SW480 (cell line): ENCODE measurements around the gene BIN2.
"Not testable (repeated sequence)": the region's sequence is repeated elsewhere in the genome, so short reads cannot be mapped to it uniquely, and the experiment has no call there.

Experiments
- DNase-seq: peaks from one replicate; pipeline ENCODE4 v3.0.0-alpha.2; 2016; ENCODE audit warnings: low spot score

BIN2 gene

GRCh38 chr12:51345681-51346080, 21.7 kb upstream of the BIN2 start:
- no peak for DNase-seq

- DNase-seq = no peak
Observed at GRCh38 chr12:51343201-51343600, 19.2 kb upstream of the BIN2 start.

- no peak for DNase-seq
Observed at GRCh38 chr12:51342416-51342815, 18.4 kb upstream of the BIN2 start.

DNA sequence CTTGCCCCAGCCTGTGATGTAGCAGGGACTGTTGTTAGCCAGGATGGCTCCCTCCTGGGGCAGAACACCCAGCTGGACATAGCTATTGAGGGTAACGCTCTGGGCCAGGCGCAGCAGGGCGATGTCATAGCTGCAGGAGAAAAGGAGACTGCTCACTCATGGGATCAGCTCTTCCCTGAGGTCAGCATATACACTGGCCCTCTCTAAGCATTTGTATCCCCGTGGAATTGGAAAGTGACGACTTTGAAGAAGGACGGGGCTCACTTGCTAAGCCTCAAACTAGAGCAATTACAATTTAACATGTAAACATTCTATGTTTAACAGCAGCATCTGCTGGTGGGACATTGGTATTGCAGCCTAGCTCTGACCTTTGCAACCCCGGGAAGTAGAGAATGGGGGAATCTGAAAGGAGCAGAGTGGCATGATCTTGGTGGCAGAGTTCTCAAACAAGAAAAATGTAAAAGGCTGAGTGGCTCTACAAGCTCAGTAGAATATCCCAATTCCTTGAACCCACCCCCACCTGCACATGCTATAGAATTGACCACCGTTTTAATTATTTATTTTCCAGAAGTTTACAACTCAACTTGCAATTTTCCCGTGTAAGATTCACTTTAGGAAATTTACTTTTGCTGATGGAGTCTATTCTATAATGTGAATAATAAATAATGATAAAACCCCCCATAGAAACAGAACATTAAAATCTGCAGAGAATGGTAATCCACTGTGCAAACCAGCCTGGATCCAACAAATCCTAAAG, 17.5 kb upstream of the BIN2 start:
- peak; percentile 73 for DNase-seq

- no peak for DNase-seq
Observed at GRCh38 chr12:51339750-51340149, 15.8 kb upstream of the BIN2 start.

- not testable (repeated sequence) for DNase-seq
Observed at GRCh38 chr12:51337336-51337735, 13.4 kb upstream of the BIN2 start.

DNA sequence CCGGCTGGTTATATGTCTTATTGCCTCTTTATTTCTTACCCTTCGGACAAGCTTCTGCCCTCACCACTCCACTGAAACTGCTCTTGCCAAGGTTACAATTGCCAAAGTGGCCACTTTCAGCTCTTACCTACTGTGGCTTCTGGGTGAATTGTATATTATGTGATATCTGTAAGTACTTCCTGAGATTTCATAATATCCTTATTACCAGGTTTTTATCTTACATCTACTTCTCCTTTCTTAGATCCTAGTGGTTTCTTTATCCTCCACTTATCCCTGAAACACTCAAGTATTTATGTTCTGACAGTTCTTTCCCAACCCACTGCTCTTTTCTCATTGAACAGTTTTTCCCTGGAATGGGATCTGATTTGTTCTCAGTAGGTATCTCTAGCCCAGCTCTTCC, 12.0 kb upstream of the BIN2 start:
- no peak for DNase-seq

GRCh38 chr12:51334764-51335163, 10.8 kb upstream of the BIN2 start:
- no peak for DNase-seq

DNA sequence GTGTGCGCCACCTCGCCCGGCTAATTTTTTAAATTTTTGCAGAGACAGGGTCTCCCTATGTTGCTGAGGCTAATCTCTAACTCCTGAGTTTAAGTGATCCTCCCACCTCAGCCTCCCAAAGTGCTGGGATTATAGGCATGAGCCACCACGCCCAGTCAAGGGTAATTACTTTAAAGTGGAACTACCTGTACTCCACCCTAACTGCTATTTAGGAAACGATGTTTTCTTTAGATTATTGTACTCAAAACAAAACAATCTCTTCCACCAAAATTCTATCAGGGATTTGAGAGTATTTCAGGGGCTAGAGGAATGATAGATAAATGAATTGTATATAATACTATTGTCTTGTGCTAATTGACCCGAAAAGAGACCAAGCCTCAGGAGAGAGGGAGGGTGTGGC, 9.6 kb upstream of the BIN2 start:
- no peak for DNase-seq

DNA sequence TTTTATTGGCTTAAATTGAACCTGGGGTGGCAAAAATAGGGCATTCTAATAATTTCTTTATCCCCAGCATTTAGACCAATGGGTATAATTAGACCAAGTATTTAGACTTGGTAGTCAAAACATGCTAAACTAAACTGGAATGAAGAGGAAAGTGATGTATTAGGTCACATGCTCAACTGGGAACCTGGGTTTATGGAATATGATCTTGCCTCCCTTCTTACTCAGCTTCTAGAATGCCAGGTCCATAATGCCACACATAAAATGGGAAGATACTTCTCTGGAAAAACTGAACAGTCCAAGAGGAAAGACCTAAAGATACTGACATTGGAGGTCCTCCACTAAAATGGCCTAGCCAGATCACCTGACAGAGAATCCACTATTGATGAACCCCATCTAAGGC, 6.2 kb upstream of the BIN2 start:
- no peak for DNase-seq

DNA sequence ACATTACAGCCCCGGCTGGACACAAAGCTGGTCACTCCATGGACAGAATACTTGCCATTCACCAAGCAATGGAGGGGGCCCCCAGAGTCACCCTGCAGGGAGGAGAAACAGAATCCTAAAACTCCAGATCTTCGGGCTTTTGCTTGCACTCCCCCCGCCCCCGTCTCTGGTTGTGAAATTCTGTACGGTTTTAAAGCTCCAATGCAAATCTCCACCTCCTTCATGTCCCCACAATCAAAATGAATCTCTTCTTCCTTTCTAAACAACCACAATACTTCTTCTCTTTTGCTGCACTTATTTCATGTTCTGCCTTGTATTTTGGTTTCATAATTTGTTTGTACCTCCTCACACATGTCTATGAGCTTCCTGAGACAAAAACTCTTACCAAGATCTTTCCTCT, 5.8 kb upstream of the BIN2 start:
- no peak for DNase-seq

- no peak for DNase-seq
Observed at GRCh38 chr12:51328587-51328986, 4.6 kb upstream of the BIN2 start.

DNA sequence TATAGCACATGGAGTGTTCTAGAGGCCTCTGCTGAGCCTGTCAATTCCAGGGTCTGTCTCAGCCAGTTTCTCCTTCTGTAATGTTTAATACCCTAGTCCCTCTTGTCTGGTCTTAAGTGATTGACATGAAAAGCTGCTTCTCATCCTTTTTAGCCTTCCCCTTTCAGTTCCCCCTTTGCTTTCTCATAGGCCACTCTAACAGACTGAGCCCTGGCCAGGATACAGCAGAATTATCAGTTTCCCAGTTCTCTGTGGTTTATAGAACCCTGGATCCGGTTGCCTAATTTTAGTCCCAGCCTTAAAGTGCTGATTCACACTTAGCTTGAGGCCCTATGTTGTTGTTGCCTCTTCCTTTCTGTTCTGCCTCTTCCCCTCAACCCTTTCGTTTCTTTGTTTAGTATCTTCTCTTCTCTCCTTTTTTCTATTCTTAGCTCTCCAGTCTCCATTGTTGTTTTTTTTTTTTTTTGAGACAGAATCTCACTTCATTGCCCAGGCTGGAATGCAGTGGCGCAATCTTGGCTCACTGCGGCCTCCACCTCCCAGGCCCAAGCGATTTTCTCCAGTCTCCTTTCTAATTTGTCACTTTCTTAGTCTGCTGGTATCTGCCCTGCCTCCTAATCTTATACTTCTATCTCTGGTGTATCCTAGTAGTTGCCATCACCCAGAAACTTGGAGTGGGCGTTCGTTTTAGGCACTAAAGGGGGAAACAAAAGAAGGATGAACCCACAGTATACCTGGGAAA, 2.9 kb upstream of the BIN2 start:
- no peak for DNase-seq

DNA sequence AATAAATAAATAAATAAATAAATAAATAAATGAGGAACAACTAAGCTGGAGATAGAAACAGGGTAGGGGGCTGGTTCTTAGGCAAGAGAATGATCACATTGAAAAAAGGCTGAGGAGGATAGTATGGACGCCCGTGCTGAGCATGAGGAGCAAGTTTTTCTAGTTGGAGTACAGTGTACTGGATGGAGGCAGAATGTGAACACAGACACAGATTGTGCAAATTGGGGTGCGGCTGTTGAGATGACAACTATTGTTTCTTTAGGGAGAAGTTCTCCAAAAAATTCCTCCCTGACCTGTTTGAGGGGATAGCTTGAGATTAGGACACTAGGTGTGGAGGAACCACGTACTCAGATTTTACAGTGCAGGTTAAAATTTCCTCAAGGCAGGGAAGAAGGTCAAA, 979 bp upstream of the BIN2 start:
- DNase-seq = no peak

DNA sequence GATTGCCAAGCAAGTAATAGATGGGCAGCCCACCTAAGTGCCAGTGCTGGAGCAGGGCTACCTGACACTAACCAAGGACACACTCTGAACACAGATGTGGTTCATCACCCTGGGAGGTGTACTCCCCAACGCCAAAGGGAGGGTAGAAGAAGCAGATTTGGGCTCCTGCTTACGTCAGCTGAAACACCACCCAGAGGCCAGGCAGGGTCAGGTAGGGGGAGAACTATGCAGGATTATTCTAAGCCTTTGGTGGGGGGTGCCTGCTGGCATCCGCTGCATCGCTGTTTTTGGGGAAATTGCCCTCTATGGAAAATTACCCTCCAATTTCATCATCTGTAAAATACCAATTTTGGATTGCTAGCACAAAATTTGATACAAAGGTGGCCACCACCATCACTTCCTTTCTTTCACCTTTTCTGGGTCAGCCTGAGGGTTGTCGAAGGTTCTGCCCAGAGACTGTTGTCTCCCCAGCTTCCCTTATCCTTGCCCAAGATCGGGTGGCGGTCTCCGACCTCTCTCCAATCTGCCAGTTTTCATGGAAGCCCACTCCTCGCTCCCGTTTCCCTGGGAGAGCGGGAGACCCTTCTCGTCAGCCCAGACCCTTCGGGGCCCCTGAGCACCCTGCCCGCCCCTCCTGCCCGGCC, 535 bp downstream of the BIN2 start:
- DNase-seq = no peak

DNA sequence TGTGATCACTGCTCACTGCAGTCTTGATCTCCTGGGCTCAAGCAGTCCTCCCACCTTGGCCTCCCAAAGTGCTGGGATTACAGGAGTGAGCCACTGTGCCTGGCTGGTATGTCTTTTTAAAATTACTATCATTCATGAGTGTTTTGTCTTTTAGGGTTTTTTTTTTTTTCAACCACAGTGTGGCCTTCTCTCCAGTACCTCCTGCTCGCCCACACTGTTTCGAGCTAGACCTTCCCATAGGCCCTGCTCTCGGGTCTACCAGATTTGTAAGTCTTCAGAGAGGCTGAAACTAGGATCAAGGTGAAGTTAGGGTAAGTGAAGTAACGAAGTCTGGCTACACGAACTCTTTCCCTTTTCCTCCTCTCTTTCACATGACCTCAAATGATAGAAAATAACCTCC, 1.5 kb downstream of the BIN2 start:
- DNase-seq = no peak

GRCh38 chr12:51321882-51322281, 2.1 kb downstream of the BIN2 start:
- no peak for DNase-seq

GRCh38 chr12:51320695-51321320, 3.2 kb downstream of the BIN2 start:
- no peak for DNase-seq

DNA sequence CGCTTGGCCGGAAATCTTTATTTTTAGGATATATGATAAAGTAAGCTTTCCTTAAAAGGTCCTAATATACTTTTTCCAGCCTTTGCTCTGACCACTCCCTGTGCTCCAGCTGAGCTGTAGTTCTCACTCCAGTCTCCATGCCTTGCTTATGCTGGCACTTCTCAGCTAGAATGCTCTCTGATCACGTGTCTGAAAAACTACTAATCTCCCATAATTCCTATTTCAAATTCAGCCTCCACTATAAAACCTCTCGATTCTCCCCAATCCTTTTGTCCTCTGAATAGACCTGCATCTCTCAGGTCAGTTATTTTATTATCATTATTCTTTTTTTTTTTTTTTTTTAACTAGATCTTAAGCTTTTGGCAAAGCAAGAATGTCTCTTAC, 3.7 kb downstream of the BIN2 start:
- no peak for DNase-seq

- DNase-seq = no peak
Observed at GRCh38 chr12:51318846-51319599, 5.0 kb downstream of the BIN2 start.

- not testable (repeated sequence) for DNase-seq
Observed at GRCh38 chr12:51318057-51318806, 5.7 kb downstream of the BIN2 start.
